ENCODE results near the gene NEMP2.

GRCh38 chr2:190501231-190501630 lies 33.3 kb downstream of the NEMP2 start:
- no peak for TF ChIP-seq POLR2A (IDR thresholded peaks at IDR 0.05; ENCODE audit: low read depth, low read length)
- no peak for TF ChIP-seq TAF1 (IDR thresholded peaks at IDR 0.05; ENCODE audit: borderline replicate concordance, low read depth, low read length)
- TF ChIP-seq POLR2AphosphoS5 (IDR thresholded peaks at IDR 0.05; ENCODE audit: low read depth, low read length), result no peak
